ENCODE results near the gene LIMK1. TPM values are rescaled to one million over a fixed set of nuclear protein-coding genes. Genes with fewer than 3 reads are reported as not detected.

The LIMK1 gene
- total and polyA plus RNA-seq, 2 of the 13 experiments (the other 11 are each of a cell fraction or from before 2014, with no cell fraction given), result 8.9 to 18.8 TPM

GRCh38 chr7:74043523-74043951 lies 40.1 kb upstream of the LIMK1 start:
- no TSS peak for BruUV-seq (replicated peaks)
- intact Hi-C loops (cut with micrococcal nuclease; ENCODE audit: unreplicated experiment), result no loop called here
- H3K36me3 ChIP-seq (replicated peaks in 1 of 2; ENCODE audit: control insufficient read depth in 1 of 2, insufficient read depth in 2 of 2, low read length in 2 of 2), result no peaks in the 10 kb centered on the region
- FAIRE-seq, result no peak
- no peak overlapping the region for H3K4me3 ChIP-seq (replicated peaks in 1 of 3; ENCODE audit: insufficient read depth in 1 of 3, low read depth in 2 of 3, low read length in 3 of 3)
- in situ Hi-C loops (cut with HindIII; ENCODE audit: extremely low pct_ligation_motif_present, low pct_unique_long_range_greater_than_20kb), result no loop called here
- no peak overlapping the region for H3K27ac ChIP-seq (ENCODE audit: extremely low read length, insufficient read depth, low read length)
- ATAC-seq, result no peak
- ChIA-PET CTCF (ENCODE audit: low intra/inter-chr PET ratio, low total read pairs) (no interaction called here), POLR2A (no interaction called here)
- H3K4me1 ChIP-seq (ENCODE audit: insufficient read depth, low read length), result no peaks in the 10 kb centered on the region
- TF ChIP-seq PCBP1 (IDR thresholded peaks at IDR 0.05; ENCODE audit: borderline replicate concordance, low read depth, low read length) (no peak), PHF8 (CRISPR knock-in tag; IDR thresholded peaks at IDR 0.05) (no peak), ZSCAN31 (CRISPR knock-in tag; IDR thresholded peaks at IDR 0.05; ENCODE audit: low read depth) (no peak), ZNF772 (CRISPR knock-in tag; IDR thresholded peaks at IDR 0.05) (no peak), ZNF292 (CRISPR knock-in tag; IDR thresholded peaks at IDR 0.05; ENCODE audit: borderline replicate concordance, low read depth) (no peak), ZBTB25 (CRISPR knock-in tag; IDR thresholded peaks at IDR 0.05) (no peak), KAT7 (CRISPR knock-in tag; IDR thresholded peaks at IDR 0.05; ENCODE audit: borderline replicate concordance) (no peak), SRF (IDR thresholded peaks at IDR 0.05; ENCODE audit: low read depth, low read length) (no peak)
- no peaks in the 10 kb centered on the region for H3K9me3 ChIP-seq (ENCODE audit: low read length)
- DNase-seq (ENCODE audit: low spot score), result no peak
- no peak overlapping the region for H3K4me2 ChIP-seq (ENCODE audit: low read depth, low read length)
- H2AFZ ChIP-seq (ENCODE audit: low read length), result no peak overlapping the region
- peaks cover 5% of the 10 kb centered on the region; the same call in 1 of the 2 replicates for H4K20me1 ChIP-seq (ENCODE audit: insufficient read depth, low read length)
- H3K27me3 ChIP-seq (ENCODE audit: control insufficient read depth in 1 of 2, insufficient read depth in 2 of 2, low read length in 2 of 2), result peaks cover 6 to 49% of the 10 kb centered on the region in 2 experiments; a peak in 4 of 5 replicates
- H3K9ac ChIP-seq (ENCODE audit: insufficient read depth, low read depth, low read length), result no peak overlapping the region
- H3K79me2 ChIP-seq (ENCODE audit: insufficient read depth, low read length), result no peaks in the 10 kb centered on the region
- 33% methylated on average over 1 of the region's 9 CpGs for WGBS (ENCODE audit: low lambda C conversion rate)

All from HepG2 (cell line).